ENCODE data around the gene FAT1.

The FAT1 gene

DNA sequence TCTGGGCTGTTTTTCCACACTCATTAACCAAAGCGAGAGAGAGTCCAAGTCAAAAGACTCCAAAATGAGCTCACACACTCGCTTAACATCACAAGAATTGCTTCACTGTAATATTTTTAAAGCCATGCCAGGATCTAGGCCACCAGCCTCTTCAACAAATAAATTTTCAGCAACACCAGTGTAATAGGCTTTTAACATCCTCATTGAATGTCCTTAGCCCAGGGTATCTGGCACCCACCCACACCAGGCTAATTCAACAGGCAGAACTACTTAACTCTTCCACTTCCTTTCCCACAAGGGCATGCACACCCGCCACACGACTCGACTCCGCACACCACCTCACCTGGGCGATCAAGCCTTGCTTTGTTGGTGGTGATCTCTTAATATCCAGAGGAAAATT lies 34.2 kb downstream of the FAT1 start:
- WGBS (ENCODE audit: extremely low coverage, insufficient coverage, insufficient read length): no CpG with 5 or more reads among the region's 7 CpGs

DNA sequence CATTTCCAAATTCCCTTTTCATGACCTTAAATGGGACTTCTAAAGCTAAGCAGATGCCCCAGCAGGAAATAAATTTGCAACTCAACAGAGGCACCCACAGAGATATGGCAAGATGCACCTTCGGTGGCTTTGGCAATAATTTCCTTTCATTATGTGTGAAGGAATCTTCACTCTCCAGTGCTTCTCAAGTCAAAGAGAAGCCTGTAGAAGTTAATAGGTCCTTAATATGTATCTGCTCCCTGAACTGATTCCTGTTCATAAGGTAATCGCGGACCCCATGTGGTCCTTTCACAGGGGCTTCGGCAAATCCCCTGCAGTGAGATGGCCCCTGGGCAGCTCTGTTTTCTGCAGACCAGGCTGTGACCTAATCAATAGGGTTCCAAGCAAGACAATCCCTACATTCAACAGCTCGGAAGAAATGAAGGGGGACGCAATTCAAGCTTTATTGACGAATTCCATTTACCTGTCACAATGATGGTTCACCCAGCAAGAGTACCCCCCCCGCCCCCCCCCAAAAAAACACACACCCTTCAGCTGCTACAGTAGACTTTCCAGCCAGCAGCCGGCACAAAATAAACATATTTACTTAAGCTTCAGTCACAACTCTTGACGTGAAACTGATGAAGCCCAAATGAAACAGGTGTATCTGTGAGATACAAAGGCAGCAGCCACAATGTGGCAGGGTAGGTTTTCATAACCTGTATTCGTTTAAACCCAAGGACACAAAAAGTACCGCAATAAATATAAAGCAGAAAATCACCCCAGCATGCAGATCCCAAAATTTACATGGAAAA lies 35.3 kb downstream of the FAT1 start:
- no CpG with 5 or more reads among the region's 12 CpGs for WGBS (ENCODE audit: extremely low coverage, insufficient coverage, insufficient read length)
- Histone ChIP-seq H3K36me3 (ENCODE audit: control insufficient read depth in 1 of 2, insufficient read depth in 2 of 2, low read length in 2 of 2) (peaks cover 1 to 3% of the 10 kb centered on the region in 2 experiments), H3K27me3 (ENCODE audit: insufficient read depth, low read length) (no peaks in the 10 kb centered on the region), H4K12ac (ENCODE audit: low read depth, low read length) (no peak overlapping the region), H3K18ac (ENCODE audit: low read length) (no peak overlapping the region), H3K27ac (ENCODE audit: low read depth, low read length) (no peak overlapping the region), H3K79me1 (ENCODE audit: low read length) (peaks cover 2% of the 10 kb centered on the region), H3K9ac (ENCODE audit: low read length) (no peak overlapping the region), H3K4me2 (ENCODE audit: low read length) (no peak overlapping the region), H2BK5ac (ENCODE audit: low read depth, low read length, poor library complexity) (no peak overlapping the region), H3K4me1 (ENCODE audit: control insufficient read depth in 1 of 2, insufficient read depth in 2 of 2, low read length in 2 of 2) (peaks cover 6 to 9% of the 10 kb centered on the region in 2 experiments), H3K4ac (ENCODE audit: low read depth, low read length) (peak overlapping the region; percentile 49), H3K4me3 (ENCODE audit: low read depth, low read length) (no peak overlapping the region), H4K8ac (ENCODE audit: low read depth, low read length) (no peak overlapping the region), H3K9me3 (ENCODE audit: insufficient read depth, low read depth, low read length) (peaks cover 2% of the 10 kb centered on the region), H3K23ac (ENCODE audit: low read length) (no peak overlapping the region), H3K79me2 (ENCODE audit: control insufficient read depth, insufficient read depth, low read length, poor library complexity) (peaks cover 2% of the 10 kb centered on the region), H2AFZ (ENCODE audit: insufficient read depth, low read length, poor library complexity) (no peak overlapping the region), H2AK5ac (ENCODE audit: low read length) (no peak overlapping the region), H2BK12ac (ENCODE audit: low read length) (peak overlapping the region; percentile 66), H2BK120ac (ENCODE audit: insufficient read depth, low read length, poor library complexity) (no peak overlapping the region), H4K91ac (ENCODE audit: low read depth, low read length) (no peak overlapping the region), H3K14ac (ENCODE audit: low read length) (no peak overlapping the region)
- no peak for DNase-seq

More for the DNA sequence above, 34.2 kb downstream of the FAT1 start:
- Histone ChIP-seq H2AFZ (ENCODE audit: insufficient read depth, low read length, poor library complexity) (no peak overlapping the region), H2BK12ac (ENCODE audit: low read length) (no peak overlapping the region), H3K9me3 (ENCODE audit: insufficient read depth, low read depth, low read length) (peaks cover 3% of the 10 kb centered on the region), H2BK5ac (ENCODE audit: low read depth, low read length, poor library complexity) (no peak overlapping the region), H3K23ac (ENCODE audit: low read length) (no peak overlapping the region), H3K79me1 (ENCODE audit: low read length) (no peaks in the 10 kb centered on the region), H4K12ac (ENCODE audit: low read depth, low read length) (no peak overlapping the region), H2BK120ac (ENCODE audit: insufficient read depth, low read length, poor library complexity) (no peak overlapping the region), H3K9ac (ENCODE audit: low read length) (no peak overlapping the region), H2AK5ac (ENCODE audit: low read length) (no peak overlapping the region), H3K14ac (ENCODE audit: low read length) (no peak overlapping the region), H3K79me2 (ENCODE audit: control insufficient read depth, insufficient read depth, low read length, poor library complexity) (no peaks in the 10 kb centered on the region), H3K4me2 (ENCODE audit: low read length) (no peak overlapping the region), H4K8ac (ENCODE audit: low read depth, low read length) (no peak overlapping the region), H3K4me1 (ENCODE audit: control insufficient read depth in 1 of 2, insufficient read depth in 2 of 2, low read length in 2 of 2) (peaks cover 3 to 7% of the 10 kb centered on the region in 2 experiments), H3K36me3 (ENCODE audit: control insufficient read depth in 1 of 2, insufficient read depth in 2 of 2, low read length in 2 of 2) (peaks cover 1 to 3% of the 10 kb centered on the region in 2 experiments), H3K4ac (ENCODE audit: low read depth, low read length) (no peak overlapping the region), H3K4me3 (ENCODE audit: low read depth, low read length) (no peak overlapping the region), H4K91ac (ENCODE audit: low read depth, low read length) (no peak overlapping the region), H3K27ac (ENCODE audit: low read depth, low read length) (no peak overlapping the region), H3K27me3 (ENCODE audit: insufficient read depth, low read length) (no peaks in the 10 kb centered on the region), H3K18ac (ENCODE audit: low read length) (no peak overlapping the region)
- no peak for DNase-seq

DNA sequence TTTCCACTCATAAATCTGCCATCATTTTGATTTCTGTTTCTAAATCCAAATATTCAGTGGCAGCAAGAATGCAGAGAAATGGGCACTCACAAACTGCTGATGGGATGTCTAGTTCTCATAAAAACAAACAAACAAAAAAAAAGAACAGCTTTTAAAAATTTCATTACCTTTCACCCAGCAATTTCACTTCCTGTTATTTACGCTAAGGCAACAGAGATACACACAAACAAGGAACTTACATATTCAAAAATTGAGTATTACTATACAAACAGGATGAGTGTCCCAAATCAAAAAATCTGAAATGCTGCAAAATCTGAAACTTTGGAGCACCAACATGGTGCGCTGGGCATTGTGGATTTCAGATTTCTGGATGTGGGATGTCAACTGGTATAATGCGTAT lies 36.4 kb downstream of the FAT1 start:
- H4K12ac ChIP-seq (ENCODE audit: low read depth, low read length): no peak overlapping the region
- H4K91ac ChIP-seq (ENCODE audit: low read depth, low read length): no peak overlapping the region
- H3K4me3 ChIP-seq (ENCODE audit: low read depth, low read length): no peak overlapping the region
- WGBS (ENCODE audit: extremely low coverage, insufficient coverage, insufficient read length): no CpG with 5 or more reads among the region's 3 CpGs
- H3K27ac ChIP-seq (ENCODE audit: low read depth, low read length): no peak overlapping the region
- no peak overlapping the region for H3K23ac ChIP-seq (ENCODE audit: low read length)
- no peaks in the 10 kb centered on the region for H3K27me3 ChIP-seq (ENCODE audit: insufficient read depth, low read length)
- no peak for DNase-seq
- no peak overlapping the region for H3K14ac ChIP-seq (ENCODE audit: low read length)
- H3K9ac ChIP-seq (ENCODE audit: low read length): no peak overlapping the region
- H2AK5ac ChIP-seq (ENCODE audit: low read length): no peak overlapping the region
- peaks cover 5 to 6% of the 10 kb centered on the region in 2 experiments for H3K36me3 ChIP-seq (ENCODE audit: control insufficient read depth in 1 of 2, insufficient read depth in 2 of 2, low read length in 2 of 2)
- H3K4me1 ChIP-seq (ENCODE audit: control insufficient read depth in 1 of 2, insufficient read depth in 2 of 2, low read length in 2 of 2): peaks cover 10 to 14% of the 10 kb centered on the region in 2 experiments
- no peak overlapping the region for H2BK5ac ChIP-seq (ENCODE audit: low read depth, low read length, poor library complexity)
- H3K9me3 ChIP-seq (ENCODE audit: insufficient read depth, low read depth, low read length): no peaks in the 10 kb centered on the region
- no peak overlapping the region for H3K18ac ChIP-seq (ENCODE audit: low read length)
- H3K79me2 ChIP-seq (ENCODE audit: control insufficient read depth, insufficient read depth, low read length, poor library complexity): peaks cover 6% of the 10 kb centered on the region
- no peak overlapping the region for H4K8ac ChIP-seq (ENCODE audit: low read depth, low read length)
- H2BK12ac ChIP-seq (ENCODE audit: low read length): no peak overlapping the region
- no peak overlapping the region for H2BK120ac ChIP-seq (ENCODE audit: insufficient read depth, low read length, poor library complexity)
- H3K4me2 ChIP-seq (ENCODE audit: low read length): no peak overlapping the region
- H2AFZ ChIP-seq (ENCODE audit: insufficient read depth, low read length, poor library complexity): no peak overlapping the region
- H3K79me1 ChIP-seq (ENCODE audit: low read length): peaks cover 3% of the 10 kb centered on the region
- no peak overlapping the region for H3K4ac ChIP-seq (ENCODE audit: low read depth, low read length)

DNA sequence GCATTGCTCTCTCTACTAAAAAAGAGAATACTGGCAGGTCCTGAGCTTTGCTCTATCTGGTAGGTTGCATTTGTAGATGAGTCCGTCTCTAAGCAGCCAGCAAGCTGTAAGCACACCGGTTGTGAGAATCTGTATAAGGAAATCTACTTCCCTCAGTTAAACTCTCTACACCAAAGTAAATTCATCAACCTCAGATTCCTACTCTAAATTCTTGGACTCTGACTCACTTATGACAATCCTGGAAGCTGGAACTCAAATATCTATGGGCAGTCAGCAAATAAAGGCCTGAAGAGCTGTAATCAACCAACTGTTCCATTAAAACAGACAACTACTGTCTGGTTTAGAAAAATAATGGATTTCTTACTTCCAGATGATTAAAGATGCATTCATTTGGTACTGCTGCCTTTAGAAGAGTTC lies 37.9 kb downstream of the FAT1 start:
- peak in 1 of 2 donors; percentile 74 for DNase-seq
- no peak overlapping the region for H3K4ac ChIP-seq (ENCODE audit: low read depth, low read length)
- H4K8ac ChIP-seq (ENCODE audit: low read depth, low read length): no peak overlapping the region
- no peak overlapping the region for H3K23ac ChIP-seq (ENCODE audit: low read length)
- peaks cover 6% of the 10 kb centered on the region for H3K79me2 ChIP-seq (ENCODE audit: control insufficient read depth, insufficient read depth, low read length, poor library complexity)
- H3K4me1 ChIP-seq (ENCODE audit: control insufficient read depth in 1 of 2, insufficient read depth in 2 of 2, low read length in 2 of 2): peaks cover 10 to 14% of the 10 kb centered on the region in 2 experiments
- no peak overlapping the region for H2BK5ac ChIP-seq (ENCODE audit: low read depth, low read length, poor library complexity)
- peaks cover 3% of the 10 kb centered on the region for H3K79me1 ChIP-seq (ENCODE audit: low read length)
- no peak overlapping the region for H2BK12ac ChIP-seq (ENCODE audit: low read length)
- WGBS (ENCODE audit: extremely low coverage, insufficient coverage, insufficient read length): no CpG with 5 or more reads among the region's 2 CpGs
- H3K27me3 ChIP-seq (ENCODE audit: insufficient read depth, low read length): no peaks in the 10 kb centered on the region
- H4K12ac ChIP-seq (ENCODE audit: low read depth, low read length): no peak overlapping the region
- H3K9ac ChIP-seq (ENCODE audit: low read length): no peak overlapping the region
- H3K27ac ChIP-seq (ENCODE audit: low read depth, low read length): peak overlapping the region; percentile 86
- H3K18ac ChIP-seq (ENCODE audit: low read length): no peak overlapping the region
- no peak overlapping the region for H3K4me3 ChIP-seq (ENCODE audit: low read depth, low read length)
- no peak overlapping the region for H2AFZ ChIP-seq (ENCODE audit: insufficient read depth, low read length, poor library complexity)
- H3K14ac ChIP-seq (ENCODE audit: low read length): no peak overlapping the region
- no peak overlapping the region for H2AK5ac ChIP-seq (ENCODE audit: low read length)
- H3K9me3 ChIP-seq (ENCODE audit: insufficient read depth, low read depth, low read length): no peaks in the 10 kb centered on the region
- peak overlapping the region; percentile 43 for H3K4me2 ChIP-seq (ENCODE audit: low read length)
- no peak overlapping the region for H4K91ac ChIP-seq (ENCODE audit: low read depth, low read length)
- H2BK120ac ChIP-seq (ENCODE audit: insufficient read depth, low read length, poor library complexity): no peak overlapping the region
- peaks cover 3 to 5% of the 10 kb centered on the region in 2 experiments for H3K36me3 ChIP-seq (ENCODE audit: control insufficient read depth in 1 of 2, insufficient read depth in 2 of 2, low read length in 2 of 2)
